ENCODE measurements around the gene INCA1. TPM values are rescaled to one million over a fixed set of nuclear protein-coding genes. Genes with fewer than 3 reads are reported as not detected.

The INCA1 gene
- total and polyA plus RNA-seq, 4 donors, result 0.28 to 0.75 (median 0.55) TPM

DNA sequence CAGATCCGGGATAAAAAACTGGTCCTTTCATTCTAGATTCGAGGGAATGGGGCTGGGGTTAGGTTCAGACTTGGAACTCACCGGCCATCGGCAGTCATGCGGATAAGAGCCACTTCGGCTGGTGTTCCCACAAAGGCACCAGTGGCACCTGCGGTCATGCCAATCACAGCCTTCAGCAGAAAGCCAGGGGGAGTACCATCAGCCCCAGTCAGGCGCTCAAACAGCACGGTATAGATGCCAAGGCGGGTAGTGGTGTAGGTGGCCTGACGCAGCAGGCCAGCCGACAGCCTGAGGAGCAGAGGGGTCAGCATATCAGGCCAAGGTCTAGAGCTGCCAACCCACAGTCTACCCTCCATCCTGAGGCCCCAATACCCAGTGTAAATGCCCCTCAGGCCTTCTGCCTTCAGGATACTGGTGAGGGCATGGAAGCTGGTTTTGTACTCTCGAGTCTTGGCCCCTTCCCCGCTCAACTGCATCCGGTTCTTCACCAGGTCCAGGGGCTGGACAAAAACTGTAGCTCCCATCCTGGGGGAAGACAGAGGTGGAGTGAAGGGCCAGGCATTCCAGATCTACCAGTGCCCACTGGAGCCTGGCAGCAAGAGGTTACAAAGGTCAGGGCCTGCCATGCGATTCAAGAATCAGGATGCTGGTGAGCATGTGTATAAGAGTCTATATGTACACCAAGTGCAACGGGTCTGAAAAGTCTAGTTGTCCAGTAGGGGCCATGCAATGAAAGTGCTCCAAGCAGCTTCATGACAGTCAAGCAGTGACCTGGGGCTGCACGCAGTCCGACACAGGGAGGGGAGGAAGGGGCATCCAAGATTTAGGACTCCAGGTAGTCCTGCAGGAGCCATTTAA, 58.4 kb downstream of the INCA1 start:
- H3K36me3 ChIP-seq (ENCODE audit: control insufficient read depth in 4 of 4, insufficient read depth in 3 of 4, low read depth in 1 of 4, low read length in 3 of 4), result peaks cover 4 to 21% (median 13%) of the 10 kb centered on the region in 4 donors
- peak overlapping the region; percentile 79 to 89 (median 83) for H3K4me3 ChIP-seq (ENCODE audit: low read depth in 1 of 3, low read length in 3 of 3)
- DNase-seq (ENCODE audit: low spot score), result no peak
- H3K27ac ChIP-seq (ENCODE audit: low read depth in 1 of 2, low read length in 2 of 2), result peak overlapping the region; percentile 89 to 90
- peaks cover 8 to 50% (median 35%) of the 10 kb centered on the region in 4 donors for H3K4me1 ChIP-seq (ENCODE audit: control insufficient read depth in 4 of 4, insufficient read depth in 4 of 4, low read length in 3 of 4)
- no peaks in the 10 kb centered on the region for H3K27me3 ChIP-seq (ENCODE audit: control insufficient read depth in 4 of 4, insufficient read depth in 4 of 4, low read length in 3 of 4)
- H3K9ac ChIP-seq (ENCODE audit: low read depth in 1 of 2, low read length in 2 of 2), result peak overlapping the region; percentile 69 to 78
- WGBS, result 56% methylated on average over 19 of the region's 19 CpGs
- H3K9me3 ChIP-seq (ENCODE audit: control insufficient read depth in 4 of 4, low read length in 3 of 4), result no peaks in the 10 kb centered on the region
- TF ChIP-seq JUND (IDR thresholded peaks at IDR 0.05) (no peak), RXRA (IDR thresholded peaks at IDR 0.05) (peak in 1 of 2 donors; percentile 32), TAF1 (conservative IDR thresholded peaks at IDR 0.05) (no peak), NR2F2 (IDR thresholded peaks at IDR 0.05) (peak; percentile 29), FOXA2 (IDR thresholded peaks at IDR 0.05) (no peak)

Small RNA genes within 50 kb of the gene (small RNA-seq; reads per million reads assigned to genes)
- gene MIR6864, result not detected
- gene MIR6865, result not detected

Other genes with a start within 250 kb of the INCA1 start
- 10 to 100 TPM; 20.1 to 32.5 TPM for gene TM4SF5, start 225.6 kb downstream of the INCA1 start, total RNA-seq
- 100 to 1,000 TPM; 198 to 309 TPM for gene TM4SF5, start 225.6 kb downstream of the INCA1 start, polyA plus RNA-seq
- gene VMO1, start 211.2 kb downstream of the INCA1 start, total RNA-seq, result 1 to 10 TPM; 1.7 to 1.8 TPM
- 1 to 10 TPM; 5.9 to 9.1 TPM for gene VMO1, start 211.2 kb downstream of the INCA1 start, polyA plus RNA-seq
- 10 to 100 TPM; 15.1 to 34.5 TPM for gene GLTPD2, start 208.6 kb downstream of the INCA1 start, total RNA-seq
- gene GLTPD2, start 208.6 kb downstream of the INCA1 start, polyA plus RNA-seq, result 10 to 100 TPM; 16.9 to 63.2 TPM
- 10 to 100 TPM; 64.7 to 95.5 TPM for gene PSMB6, start 201.4 kb downstream of the INCA1 start, total RNA-seq
- gene PSMB6, start 201.4 kb downstream of the INCA1 start, polyA plus RNA-seq, result 100 to 1,000 TPM; 155 to 219 TPM
- gene PLD2, start 190.4 kb downstream of the INCA1 start, total RNA-seq, result 10 to 100 TPM in 1 of 2 donors, 1 to 10 TPM in 1; 3.5 to 15.8 TPM
- 1 to 10 TPM; 5.6 to 6.0 TPM for gene PLD2, start 190.4 kb downstream of the INCA1 start, polyA plus RNA-seq
- 10 to 100 TPM; 25.6 to 30.6 TPM for gene MINK1, start 164.2 kb downstream of the INCA1 start, total RNA-seq
- gene MINK1, start 164.2 kb downstream of the INCA1 start, polyA plus RNA-seq, result 10 to 100 TPM in 1 of 2 donors, 1 to 10 TPM in 1; 6.9 to 16.6 TPM
- 1 to 10 TPM; 1.1 to 2.3 TPM for gene C17orf107, start 98.0 kb downstream of the INCA1 start, total RNA-seq
- 1 to 10 TPM in 1 of 2 donors, under 1 TPM in 1; 0.19 to 5.9 TPM for gene C17orf107, start 98.0 kb downstream of the INCA1 start, polyA plus RNA-seq
- under 1 TPM; 0.19 to 0.84 TPM for gene CHRNE, start 94.4 kb downstream of the INCA1 start, total RNA-seq
- gene CHRNE, start 94.4 kb downstream of the INCA1 start, polyA plus RNA-seq, result 1 to 10 TPM in 1 of 2 donors, under 1 TPM in 1; 0.47 to 3.1 TPM
- gene GP1BA, start 65.2 kb downstream of the INCA1 start, total RNA-seq, result 1 to 10 TPM in 1 of 2 donors, not detected in 1; 2.3 TPM
- under 1 TPM; 0.03 to 0.18 TPM for gene GP1BA, start 65.2 kb downstream of the INCA1 start, polyA plus RNA-seq
- 10 to 100 TPM; 28.5 to 40.7 TPM for gene SLC25A11, start 57.5 kb downstream of the INCA1 start, total RNA-seq
- gene SLC25A11, start 57.5 kb downstream of the INCA1 start, polyA plus RNA-seq, result 10 to 100 TPM; 51.3 to 54.1 TPM
- gene RNF167, start 57.3 kb downstream of the INCA1 start, total RNA-seq, result 10 to 100 TPM; 15.9 to 23.4 TPM
- gene RNF167, start 57.3 kb downstream of the INCA1 start, polyA plus RNA-seq, result 10 to 100 TPM; 25.4 to 72.6 TPM
- 100 to 1,000 TPM; 150 to 672 TPM for gene PFN1, start 49.0 kb downstream of the INCA1 start, total RNA-seq
- gene PFN1, start 49.0 kb downstream of the INCA1 start, polyA plus RNA-seq, result 100 to 1,000 TPM; 568 to 592 TPM
- gene ENO3, start 46.4 kb downstream of the INCA1 start, total RNA-seq, result 10 to 100 TPM; 26.3 to 27.5 TPM
- 100 to 1,000 TPM in 1 of 2 donors, 10 to 100 TPM in 1; 34.1 to 117 TPM for gene ENO3, start 46.4 kb downstream of the INCA1 start, polyA plus RNA-seq
- 10 to 100 TPM; 18.6 to 19.8 TPM for gene SPAG7, start 29.7 kb downstream of the INCA1 start, total RNA-seq
- 10 to 100 TPM; 32.1 to 66.3 TPM for gene SPAG7, start 29.7 kb downstream of the INCA1 start, polyA plus RNA-seq
- gene CAMTA2, start 9.8 kb downstream of the INCA1 start, total RNA-seq, result 1 to 10 TPM; 7.8 to 9.6 TPM
- gene CAMTA2, start 9.8 kb downstream of the INCA1 start, polyA plus RNA-seq, result 10 to 100 TPM; 14.3 to 17.6 TPM
- gene KIF1C, start 428 bp upstream of the INCA1 start, total RNA-seq, result 10 to 100 TPM; 19.7 to 62.2 TPM
- 10 to 100 TPM; 10.4 to 53.8 TPM for gene KIF1C, start 428 bp upstream of the INCA1 start, polyA plus RNA-seq
- gene SLC52A1, start 37.9 kb upstream of the INCA1 start, total RNA-seq, result under 1 TPM in 1 of 2 donors, not detected in 1; 0.28 TPM
- under 1 TPM; 0.08 to 0.11 TPM for gene SLC52A1, start 37.9 kb upstream of the INCA1 start, polyA plus RNA-seq
- 1 to 10 TPM; 1.6 TPM for gene ZFP3, start 80.9 kb upstream of the INCA1 start, total RNA-seq
- under 1 TPM; 0.46 to 0.56 TPM for gene ZFP3, start 80.9 kb upstream of the INCA1 start, polyA plus RNA-seq
- 1 to 10 TPM; 2.5 to 4.0 TPM for gene ZNF232, start 114.4 kb upstream of the INCA1 start, total RNA-seq
- 1 to 10 TPM; 2.9 to 3.0 TPM for gene ZNF232, start 114.4 kb upstream of the INCA1 start, polyA plus RNA-seq
- gene USP6, start 118.5 kb upstream of the INCA1 start, total RNA-seq, result under 1 TPM; under 0.01 to 0.05 TPM
- gene USP6, start 118.5 kb upstream of the INCA1 start, polyA plus RNA-seq, result under 1 TPM in 1 of 2 donors, not detected in 1; 0.18 TPM
- gene ZNF594, start 194.3 kb upstream of the INCA1 start, total RNA-seq, result 1 to 10 TPM; 6.7 to 7.4 TPM
- 1 to 10 TPM in 1 of 2 donors, under 1 TPM in 1; 0.76 to 1.5 TPM for gene ZNF594, start 194.3 kb upstream of the INCA1 start, polyA plus RNA-seq
- gene SCIMP, start 237.3 kb upstream of the INCA1 start, total RNA-seq, result 1 to 10 TPM; 3.9 to 5.7 TPM
- gene SCIMP, start 237.3 kb upstream of the INCA1 start, polyA plus RNA-seq, result 1 to 10 TPM; 3.0 TPM